Fibroblast of villous mesenchyme (primary cell): ENCODE data around the gene TENT5C. TPM values are rescaled to one million over a fixed set of nuclear protein-coding genes. Genes with fewer than 3 reads are reported as not detected.

ENCODE experiments used
- DNase-seq: peaks from one replicate; pipeline ENCODE4 v3.0.0-alpha.2; 2010; ENCODE audit warnings: low read depth
- H3K4me3 ChIP-seq: 2 replicates; pipeline ENCODE4 v1.5.1; 2011; ENCODE audit warnings: low read depth, mild to moderate bottlenecking, low read length
- CTCF ChIP-seq: IDR thresholded peaks from 2 replicates; pipeline ENCODE4 v1.5.1; 2012; ENCODE audit warnings: low read depth, mild to moderate bottlenecking, low read length; ENCODE audit not compliant: insufficient read depth
- total RNA-seq: library from RNA; depleted of rRNA; stranded (reverse); fragments of >200 nt; gene quantifications from 2 replicates; pipeline ENCODE4 v1.2.3, GENCODE V29; 2012

The TENT5C gene
- total RNA-seq, 1 donor = 4.3 TPM

GRCh38 chr1:117611894-117612483, 6.1 kb downstream of the TENT5C start:
- TF ChIP-seq CTCF = no peak
- H3K4me3 ChIP-seq = no peak overlapping the region
- peak; percentile 24 for DNase-seq

- TF ChIP-seq CTCF = no peak
- no peak overlapping the region for H3K4me3 ChIP-seq
- peak; percentile 97 for DNase-seq
Observed at GRCh38 chr1:117612517-117613248, 6.8 kb downstream of the TENT5C start.

GRCh38 chr1:117613249-117613968, 7.6 kb downstream of the TENT5C start:
- DNase-seq = peak; percentile 73
- no peak for TF ChIP-seq CTCF

GRCh38 chr1:117613969-117614729, 8.3 kb downstream of the TENT5C start:
- no peak for TF ChIP-seq CTCF
- peak; percentile 18 for DNase-seq
- no peak overlapping the region for H3K4me3 ChIP-seq

More at GRCh38 chr1:117613249-117613968, 7.6 kb downstream of the TENT5C start:
- no peak overlapping the region for H3K4me3 ChIP-seq

GRCh38 chr1:117615474-117615873, 9.6 kb downstream of the TENT5C start:
- TF ChIP-seq CTCF = no peak
- DNase-seq = no peak
- H3K4me3 ChIP-seq = no peak overlapping the region

GRCh38 chr1:117616356-117616755, 10.5 kb downstream of the TENT5C start:
- TF ChIP-seq CTCF = no peak
- DNase-seq = no peak
- H3K4me3 ChIP-seq = no peak overlapping the region
